DOHH2 (cell line): ENCODE results near the gene RUNX1.
A peak's percentile ranks its signal among the peaks of the same experiment; 100 is the strongest.

Source experiments
- H3F3A ChIP-seq: fragments of 200-600 bp; sonication (generic), shearing (Covaris generic); 2 replicates; pipeline ENCODE4 v1.6.0; 2016; ENCODE audit warnings: antibody characterized with exemption, mild to moderate bottlenecking; ENCODE audit not compliant: control insufficient read depth, insufficient read depth
- H3K27ac ChIP-seq: fragments of 200-600 bp; sonication (generic); 2 replicates; pipeline ENCODE4 v1.5.1; 2014; ENCODE audit warnings: low read depth, mild to moderate bottlenecking, low read length, moderate library complexity
- H3K27me3 ChIP-seq: fragments of 200-600 bp; sonication (generic); 2 replicates; pipeline ENCODE4 v1.6.1; 2014; ENCODE audit warnings: mild to moderate bottlenecking, low read length, mixed read lengths; ENCODE audit not compliant: control insufficient read depth
- H3K36me3 ChIP-seq: fragments of 200-600 bp; sonication (generic); 2 replicates; pipeline ENCODE4 v1.6.1; 2014; ENCODE audit warnings: mild to moderate bottlenecking, low read length, moderate library complexity, mixed read lengths; ENCODE audit not compliant: control insufficient read depth
- H3K4me1 ChIP-seq: fragments of 200-600 bp; sonication (generic); 2 replicates; pipeline ENCODE4 v1.6.1; 2014; ENCODE audit warnings: mild to moderate bottlenecking, low read length, mixed read lengths; ENCODE audit not compliant: control insufficient read depth
- H3K4me2 ChIP-seq: fragments of 200-600 bp; sonication (generic); 2 replicates; pipeline ENCODE4 v1.6.0; 2014; ENCODE audit warnings: mild to moderate bottlenecking, low read length, moderate library complexity
- H3K4me3 ChIP-seq: fragments of 200-600 bp; sonication (generic); 2 replicates; pipeline ENCODE4 v1.5.1; 2014; ENCODE audit warnings: mild to moderate bottlenecking, low read length, mixed read lengths
- H3K79me2 ChIP-seq: fragments of 200-600 bp; sonication (generic); 2 replicates; pipeline ENCODE4 v1.6.1; 2014; ENCODE audit warnings: mild to moderate bottlenecking, low read length, mixed read lengths; ENCODE audit not compliant: control insufficient read depth
- H3K9me2 ChIP-seq: fragments of 200-600 bp; sonication (generic); replicated peaks from 2 replicates; pipeline ENCODE4 v1.6.1; 2014; ENCODE audit warnings: mild to moderate bottlenecking, low read length, mixed read lengths; ENCODE audit not compliant: control insufficient read depth
- H3K9me3 ChIP-seq: fragments of 200-600 bp; sonication (generic); 2 replicates; pipeline ENCODE4 v1.6.1; 2014; ENCODE audit warnings: antibody characterized with exemption, low read length, mixed read lengths; ENCODE audit not compliant: control insufficient read depth, insufficient read depth
- H4K20me1 ChIP-seq: fragments of 200-600 bp; sonication (generic); 2 replicates; pipeline ENCODE4 v1.6.0; 2014; ENCODE audit warnings: low read depth, mild to moderate bottlenecking, antibody characterized with exemption, low read length, moderate library complexity; ENCODE audit not compliant: control insufficient read depth, insufficient read depth
- EZH2phosphoT487 ChIP-seq: fragments of 200-600 bp; sonication (generic); IDR thresholded peaks from 2 replicates; pipeline ENCODE4 v1.6.1; 2017; ENCODE audit warnings: borderline replicate concordance, mild to moderate bottlenecking, antibody characterized with exemption, low read length, moderate library complexity, mixed read lengths
- TF ChIP-seq, protein P1 (sequence below): fragments of 200-600 bp; sonication (generic); IDR thresholded peaks from one replicate; pipeline ENCODE4 v1.5.1; 2014; ENCODE audit warnings: antibody characterized with exemption, mild to moderate bottlenecking, low read depth, low read length; ENCODE audit not compliant: poor library complexity, severe bottlenecking

Gene RUNX1

GRCh38 chr21:34885125-34885524 is 164.0 kb downstream of the RUNX1 start:
- TF ChIP-seq, protein P1, sequence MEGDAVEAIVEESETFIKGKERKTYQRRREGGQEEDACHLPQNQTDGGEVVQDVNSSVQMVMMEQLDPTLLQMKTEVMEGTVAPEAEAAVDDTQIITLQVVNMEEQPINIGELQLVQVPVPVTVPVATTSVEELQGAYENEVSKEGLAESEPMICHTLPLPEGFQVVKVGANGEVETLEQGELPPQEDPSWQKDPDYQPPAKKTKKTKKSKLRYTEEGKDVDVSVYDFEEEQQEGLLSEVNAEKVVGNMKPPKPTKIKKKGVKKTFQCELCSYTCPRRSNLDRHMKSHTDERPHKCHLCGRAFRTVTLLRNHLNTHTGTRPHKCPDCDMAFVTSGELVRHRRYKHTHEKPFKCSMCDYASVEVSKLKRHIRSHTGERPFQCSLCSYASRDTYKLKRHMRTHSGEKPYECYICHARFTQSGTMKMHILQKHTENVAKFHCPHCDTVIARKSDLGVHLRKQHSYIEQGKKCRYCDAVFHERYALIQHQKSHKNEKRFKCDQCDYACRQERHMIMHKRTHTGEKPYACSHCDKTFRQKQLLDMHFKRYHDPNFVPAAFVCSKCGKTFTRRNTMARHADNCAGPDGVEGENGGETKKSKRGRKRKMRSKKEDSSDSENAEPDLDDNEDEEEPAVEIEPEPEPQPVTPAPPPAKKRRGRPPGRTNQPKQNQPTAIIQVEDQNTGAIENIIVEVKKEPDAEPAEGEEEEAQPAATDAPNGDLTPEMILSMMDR, result no peak
- TF ChIP-seq EZH2phosphoT487, result no peak
- H3K4me3 ChIP-seq, result peak overlapping the region; percentile 76
- no peaks in the 10 kb centered on the region for H3K9me2 ChIP-seq
- no peaks in the 10 kb centered on the region for H3K9me3 ChIP-seq
- peaks cover 49% of the 10 kb centered on the region for H3K4me1 ChIP-seq
- peaks cover 87% of the 10 kb centered on the region for H3K79me2 ChIP-seq
- H3K36me3 ChIP-seq, result peaks cover 64% of the 10 kb centered on the region
- peak overlapping the region; percentile 84 for H3K27ac ChIP-seq
- no peaks in the 10 kb centered on the region for H3K27me3 ChIP-seq
- peak overlapping the region; percentile 79 for H3K4me2 ChIP-seq
- no peaks in the 10 kb centered on the region; the same call in 1 of the 2 replicates for H4K20me1 ChIP-seq
- peaks cover 26% of the 10 kb centered on the region for H3F3A ChIP-seq

- H3K4me1 ChIP-seq, result peaks cover 48% of the 10 kb centered on the region
- H3K9me2 ChIP-seq, result no peaks in the 10 kb centered on the region
- H3K27ac ChIP-seq, result peak overlapping the region; percentile 84
- H3K36me3 ChIP-seq, result peaks cover 71% of the 10 kb centered on the region
- peaks cover 26% of the 10 kb centered on the region for H3F3A ChIP-seq
- no peaks in the 10 kb centered on the region; the same call in 1 of the 2 replicates for H4K20me1 ChIP-seq
- H3K4me3 ChIP-seq, result peak overlapping the region; percentile 76
- peaks cover 89% of the 10 kb centered on the region for H3K79me2 ChIP-seq
- no peaks in the 10 kb centered on the region for H3K9me3 ChIP-seq
- H3K27me3 ChIP-seq, result no peaks in the 10 kb centered on the region
- TF ChIP-seq, protein P1, result no peak
- TF ChIP-seq EZH2phosphoT487, result no peak
- peak overlapping the region; percentile 79 for H3K4me2 ChIP-seq
Observed at GRCh38 chr21:34884346-34884929, 164.7 kb downstream of the RUNX1 start.

DNA sequence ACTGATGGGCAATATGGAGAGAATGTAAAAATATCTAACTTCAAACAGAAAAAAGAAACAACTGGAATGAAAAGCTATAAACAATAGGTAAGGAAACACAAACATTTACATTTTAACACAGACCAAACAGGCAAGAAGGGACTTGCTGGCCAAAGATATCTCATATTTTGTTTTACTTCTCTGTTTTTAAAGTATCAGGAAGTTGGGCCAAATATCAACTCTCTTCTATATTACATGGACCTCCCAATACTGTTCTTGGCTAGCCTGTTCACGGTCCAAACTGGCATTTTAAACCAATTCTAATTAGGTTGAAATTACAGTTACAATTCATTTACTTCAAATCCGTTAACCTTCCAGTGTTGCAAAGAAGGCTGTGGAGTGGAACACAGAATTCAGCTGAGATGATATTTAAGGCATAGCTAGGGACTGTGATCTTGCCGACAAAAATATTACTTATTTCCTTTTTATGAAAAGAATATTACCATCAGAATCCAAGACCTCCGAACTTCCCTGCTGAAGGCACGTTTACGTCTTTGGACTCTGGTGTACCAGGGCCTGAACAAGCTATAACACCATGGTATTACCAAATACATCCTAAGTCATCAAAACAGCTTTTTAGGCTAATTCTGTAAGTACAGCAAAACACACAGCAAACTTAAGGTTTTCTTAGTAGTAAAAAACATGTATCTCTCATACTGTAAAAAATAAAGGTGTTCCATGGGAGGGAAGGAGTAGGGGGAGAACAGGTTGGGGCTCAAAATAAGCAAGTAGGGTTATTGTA is 165.4 kb downstream of the RUNX1 start:
- H3K27me3 ChIP-seq, result no peaks in the 10 kb centered on the region
- H3K4me1 ChIP-seq, result peaks cover 48% of the 10 kb centered on the region
- peaks cover 96% of the 10 kb centered on the region for H3K79me2 ChIP-seq
- H3K27ac ChIP-seq, result peak overlapping the region; percentile 84
- TF ChIP-seq, protein P1, result no peak
- no peak for TF ChIP-seq EZH2phosphoT487
- peak overlapping the region; percentile 76 for H3K4me3 ChIP-seq
- no peaks in the 10 kb centered on the region for H3K9me3 ChIP-seq
- H3K9me2 ChIP-seq, result no peaks in the 10 kb centered on the region
- peak overlapping the region; percentile 79 for H3K4me2 ChIP-seq
- peaks cover 26% of the 10 kb centered on the region for H3F3A ChIP-seq
- no peaks in the 10 kb centered on the region; the same call in 1 of the 2 replicates for H4K20me1 ChIP-seq
- H3K36me3 ChIP-seq, result peaks cover 78% of the 10 kb centered on the region
